ENCODE data around the gene MAGI2.

MAGI2 gene

GRCh38 chr7:79258826-79259225 is 194.6 kb downstream of the MAGI2 start:
- DNase-seq (ENCODE audit: low read depth in 2 of 2), result no peak

DNA sequence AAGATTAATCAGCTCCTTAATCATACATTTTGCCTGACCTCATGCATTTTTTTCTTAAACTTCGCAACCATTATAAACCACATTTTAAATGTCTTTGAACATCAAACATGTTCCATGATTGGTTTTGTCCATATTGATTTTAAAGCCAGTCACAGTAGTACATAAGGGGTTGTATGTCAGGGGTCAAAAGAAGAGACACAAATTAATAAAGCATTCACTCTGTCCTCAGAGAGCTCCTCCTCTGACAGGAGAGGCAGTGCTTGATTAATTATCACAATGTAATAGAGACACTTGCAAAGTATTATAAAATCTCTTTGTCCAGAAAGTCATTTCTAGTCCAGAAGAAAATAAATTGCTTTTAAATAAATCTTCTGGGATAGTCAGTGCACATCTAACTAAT is 195.5 kb downstream of the MAGI2 start:
- DNase-seq (ENCODE audit: low read depth in 2 of 2), result no peak

DNA sequence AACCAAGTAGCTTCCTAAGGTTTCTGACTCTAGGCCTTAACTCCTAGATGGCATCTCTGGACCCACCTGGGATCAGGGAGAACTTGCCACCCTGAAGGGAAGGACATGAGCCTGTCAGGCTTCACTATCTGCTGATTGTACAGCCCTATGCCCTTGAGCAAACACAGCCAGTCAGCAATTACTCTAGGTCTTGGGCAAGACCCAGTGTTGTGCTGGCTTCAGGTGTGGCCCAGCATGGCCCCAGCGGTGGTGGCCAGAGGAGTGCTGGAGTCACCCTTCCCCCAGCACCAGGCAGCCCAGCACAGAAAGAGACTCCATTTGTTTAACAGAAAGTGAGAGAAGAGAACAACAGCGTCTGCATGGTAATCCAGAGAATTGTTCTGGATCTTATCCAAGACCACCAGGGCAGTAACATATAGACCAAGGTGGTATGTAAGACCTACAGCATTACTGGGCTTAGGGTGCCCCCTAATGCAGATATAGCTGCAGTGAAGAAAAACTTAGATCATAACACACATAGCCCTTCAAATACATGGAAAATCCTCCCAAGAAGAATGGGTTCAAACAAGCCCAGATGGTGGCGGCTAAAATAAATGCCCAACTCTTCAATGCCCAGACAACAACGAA is 207.7 kb downstream of the MAGI2 start:
- DNase-seq (ENCODE audit: low read depth in 2 of 2), result no peak

GRCh38 chr7:79244482-79244881 is 209.0 kb downstream of the MAGI2 start:
- DNase-seq (ENCODE audit: low read depth in 2 of 2), result no peak

GRCh38 chr7:79241288-79242060 is 212.0 kb downstream of the MAGI2 start:
- peak; percentile 63 to 67 for DNase-seq (ENCODE audit: low read depth in 2 of 2)

- DNase-seq (ENCODE audit: low read depth in 2 of 2), result no peak
Observed at GRCh38 chr7:79240413-79240812, 213.1 kb downstream of the MAGI2 start.

DNA sequence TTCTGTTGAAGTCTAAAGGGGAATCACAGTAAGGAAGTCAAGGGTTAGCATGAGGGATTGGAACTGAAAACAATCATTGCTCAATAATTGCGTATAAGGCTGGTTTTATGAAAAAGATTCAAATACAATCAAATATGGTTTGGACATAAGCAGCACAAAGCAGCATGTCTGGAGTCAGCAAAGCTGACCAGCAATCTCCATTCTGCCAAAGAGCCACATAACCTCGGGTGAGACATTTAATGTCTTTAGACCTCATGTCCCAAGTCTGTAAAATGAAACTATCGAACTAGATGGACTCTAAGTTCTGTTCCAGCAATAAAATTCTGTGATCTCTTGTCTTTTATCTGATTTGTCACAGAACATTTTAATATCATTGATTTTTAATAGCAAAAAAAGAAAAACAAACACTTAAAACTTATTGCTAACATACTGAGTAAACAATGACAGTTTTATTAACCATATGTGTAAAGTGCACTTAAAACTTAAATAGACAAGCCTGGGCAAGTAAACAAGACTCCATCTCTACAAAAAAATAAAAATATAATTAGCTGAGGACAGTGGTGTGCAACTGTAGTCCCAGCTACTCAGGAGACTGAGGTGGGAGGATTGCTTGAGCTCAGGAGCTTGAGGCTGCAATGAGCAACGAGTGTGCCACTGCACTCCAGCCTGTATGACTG is 217.0 kb downstream of the MAGI2 start:
- no peak for DNase-seq (ENCODE audit: low read depth in 2 of 2)

DNA sequence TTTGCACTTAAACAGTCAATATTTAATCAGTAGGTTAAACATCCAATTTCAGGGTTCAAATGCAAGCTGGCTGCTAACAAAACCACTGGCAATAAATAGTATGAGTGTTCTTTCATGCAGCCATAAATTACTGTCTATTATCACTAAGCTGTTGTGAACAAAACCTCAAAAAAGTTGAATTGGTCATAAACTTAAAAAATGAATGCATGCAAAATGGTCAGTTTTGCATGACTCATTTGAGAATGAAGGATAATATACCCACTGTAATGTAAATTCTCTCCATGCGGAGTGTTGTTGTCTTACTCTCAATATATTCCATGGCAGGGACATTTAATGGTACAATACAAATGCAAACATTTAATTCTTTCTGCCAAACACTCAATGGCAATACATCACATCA is 226.4 kb downstream of the MAGI2 start:
- peak; percentile 45 to 52 for DNase-seq (ENCODE audit: low read depth in 2 of 2)

- no peak for DNase-seq (ENCODE audit: low read depth in 2 of 2)
Observed at GRCh38 chr7:79221211-79221610, 232.3 kb downstream of the MAGI2 start.

DNA sequence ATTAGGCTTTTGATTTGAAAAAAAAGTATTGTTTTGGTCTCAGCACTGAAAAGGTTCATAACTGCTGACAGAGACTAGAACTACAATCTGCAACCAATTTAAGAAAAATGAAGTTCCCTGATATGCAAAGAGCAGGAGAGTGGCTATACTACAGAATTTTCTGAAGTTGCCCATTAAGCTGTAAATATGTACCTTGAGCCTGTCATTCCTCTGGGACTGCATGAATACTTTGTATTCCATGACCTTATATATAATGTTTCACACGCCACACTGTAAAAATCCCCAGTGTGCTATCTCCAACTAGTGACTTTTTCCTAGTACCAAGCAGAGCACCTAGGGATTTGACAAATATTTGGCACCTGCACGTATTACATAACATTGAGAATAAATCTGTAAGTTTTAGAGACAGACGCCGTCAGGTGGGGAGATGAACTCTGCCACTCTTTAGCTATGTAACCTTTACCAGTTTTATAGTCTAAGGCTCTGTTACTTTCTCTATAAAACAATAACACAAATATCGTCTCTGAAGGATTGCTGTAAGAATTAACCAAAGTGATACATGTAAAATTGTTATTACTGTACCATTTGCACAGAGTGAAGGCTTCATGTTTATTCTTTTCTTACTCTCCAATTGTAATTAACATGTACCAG is 235.4 kb downstream of the MAGI2 start:
- no peak for DNase-seq (ENCODE audit: low read depth in 2 of 2)

DNA sequence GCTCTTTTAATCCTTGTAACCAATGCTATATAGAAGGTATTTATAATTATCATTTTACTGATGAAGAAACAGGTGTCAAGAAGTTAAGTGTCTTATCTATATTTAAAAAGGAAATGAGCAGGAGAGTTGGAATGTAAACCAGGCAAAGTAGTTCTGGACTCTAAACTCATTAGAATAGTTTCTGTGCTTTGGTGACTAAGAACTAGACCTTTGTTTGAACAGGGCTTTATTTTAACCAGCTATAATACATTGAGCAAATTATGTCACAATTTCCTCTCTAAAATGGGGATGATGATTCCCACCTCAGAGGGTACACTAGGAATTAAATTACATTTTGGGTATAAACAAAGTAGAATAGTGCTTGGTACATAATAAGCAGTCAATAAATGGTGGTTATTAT is 236.0 kb downstream of the MAGI2 start:
- no peak for DNase-seq (ENCODE audit: low read depth in 2 of 2)

GRCh38 chr7:79216236-79216635 is 237.2 kb downstream of the MAGI2 start:
- DNase-seq (ENCODE audit: low read depth in 2 of 2), result no peak

- no peak for DNase-seq (ENCODE audit: low read depth in 2 of 2)
Observed at GRCh38 chr7:79212334-79212733, 241.1 kb downstream of the MAGI2 start.

DNA sequence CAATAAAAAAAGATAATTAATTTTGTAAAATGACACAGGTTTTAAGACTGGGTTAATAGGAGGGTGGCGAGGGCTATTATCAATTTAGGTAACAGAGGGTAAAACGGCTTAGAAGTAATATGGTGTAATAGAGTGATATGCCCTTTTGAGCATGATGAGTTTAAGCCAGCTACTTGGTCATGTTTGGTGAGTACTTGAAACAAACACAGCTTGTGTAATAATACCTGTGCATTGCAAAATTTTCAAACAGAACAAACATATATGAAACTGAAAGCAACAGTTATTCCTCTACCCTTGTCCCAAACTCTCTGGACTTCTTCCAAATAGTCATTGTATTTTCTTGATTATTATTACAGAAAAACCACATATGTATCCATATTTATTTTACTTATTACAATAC is 241.7 kb downstream of the MAGI2 start:
- no peak for DNase-seq (ENCODE audit: low read depth in 2 of 2)

- no peak for DNase-seq (ENCODE audit: low read depth in 2 of 2)
Observed at GRCh38 chr7:79199961-79200360, 253.5 kb downstream of the MAGI2 start.

DNA sequence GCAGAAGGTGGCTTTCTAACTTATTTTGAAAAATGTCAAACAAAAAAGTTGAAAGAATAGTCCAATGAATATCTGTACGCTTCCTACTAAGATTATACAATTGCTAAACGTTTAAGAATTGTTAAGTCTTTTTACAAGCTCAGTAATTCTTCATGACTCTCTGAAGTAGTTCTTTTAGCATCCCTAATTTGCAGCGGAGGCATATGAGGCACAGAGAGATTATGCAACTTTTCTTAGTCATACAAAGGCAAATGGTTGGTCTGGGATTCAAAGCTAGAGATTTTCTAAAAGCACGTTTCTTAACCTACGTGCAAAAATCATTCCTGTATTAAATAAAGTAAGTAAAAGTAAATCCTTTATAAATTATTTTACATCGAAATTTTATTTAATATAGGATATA is 254.2 kb downstream of the MAGI2 start:
- no peak for DNase-seq (ENCODE audit: low read depth in 2 of 2)

DNA sequence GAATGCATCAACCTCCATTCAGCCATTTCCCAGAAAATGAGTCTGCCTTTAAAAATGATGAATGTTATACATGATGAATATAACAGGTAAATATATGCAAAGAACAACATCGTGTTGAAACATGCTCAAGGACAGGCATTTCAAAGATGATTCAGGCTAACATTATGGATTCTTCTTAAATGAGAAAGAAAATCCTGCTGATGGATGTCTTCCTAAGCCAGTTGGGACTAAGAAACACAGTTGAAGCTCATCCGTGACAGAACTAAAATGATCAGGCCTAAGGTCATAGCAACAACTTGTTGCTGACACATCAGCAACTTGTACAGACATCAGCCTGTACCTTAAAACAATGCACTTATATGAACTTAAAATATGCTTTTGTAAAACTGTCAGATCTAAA is 267.9 kb downstream of the MAGI2 start:
- no peak for DNase-seq (ENCODE audit: low read depth in 2 of 2)

- DNase-seq (ENCODE audit: low read depth in 2 of 2), result peak; percentile 69 to 74
Observed at GRCh38 chr7:79182283-79182682, 271.2 kb downstream of the MAGI2 start.

GRCh38 chr7:79180533-79180932 is 272.9 kb downstream of the MAGI2 start:
- DNase-seq (ENCODE audit: low read depth in 2 of 2), result no peak

DNA sequence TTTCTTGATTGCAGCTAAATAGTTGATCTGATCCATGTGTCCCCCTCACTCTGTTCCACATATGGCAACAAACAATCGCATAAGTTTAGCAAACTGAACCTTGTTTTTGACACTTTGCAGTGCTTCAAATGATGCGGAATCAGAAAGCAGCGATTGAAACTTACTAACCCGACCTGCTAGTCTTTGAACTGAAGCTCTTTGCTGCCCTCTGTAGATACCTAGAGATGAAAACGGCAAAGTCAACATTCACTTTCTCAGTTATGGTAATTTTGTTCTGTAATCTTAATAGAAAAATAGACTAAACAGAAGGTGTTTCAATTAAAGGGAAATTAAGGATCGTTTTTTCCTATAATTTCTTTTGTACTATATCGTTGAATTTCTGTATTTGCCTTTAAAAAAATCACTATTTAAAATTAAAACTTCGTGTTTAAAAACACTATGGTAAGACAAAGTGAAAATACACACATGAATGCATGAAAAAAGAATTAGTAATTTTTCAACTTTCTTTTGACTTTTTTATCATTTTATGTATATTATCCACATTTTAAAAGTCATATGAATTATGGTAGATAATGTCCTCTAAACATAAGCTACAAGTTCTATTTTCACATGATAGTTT is 276.5 kb downstream of the MAGI2 start:
- DNase-seq (ENCODE audit: low read depth in 2 of 2), result peak; percentile 12 to 22

DNA sequence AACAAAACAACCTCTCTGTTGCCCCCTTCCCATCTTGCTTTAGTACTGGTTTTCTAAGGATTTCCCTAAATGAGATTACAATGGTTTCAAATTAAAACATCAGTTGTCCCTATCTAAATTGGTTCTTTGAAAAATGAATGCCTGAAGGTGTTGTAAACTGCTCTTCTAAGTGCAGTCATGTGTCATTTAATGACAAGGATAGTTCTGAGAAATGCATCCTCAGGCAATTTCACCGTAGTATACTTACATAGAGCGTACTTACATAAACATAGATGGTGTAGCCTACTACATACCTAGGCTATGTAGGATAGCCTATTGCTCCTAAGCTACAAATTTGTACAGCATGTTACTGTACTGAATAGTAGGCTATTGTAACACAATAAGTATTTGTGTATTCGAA is 278.1 kb downstream of the MAGI2 start:
- DNase-seq (ENCODE audit: low read depth in 2 of 2), result no peak

DNA sequence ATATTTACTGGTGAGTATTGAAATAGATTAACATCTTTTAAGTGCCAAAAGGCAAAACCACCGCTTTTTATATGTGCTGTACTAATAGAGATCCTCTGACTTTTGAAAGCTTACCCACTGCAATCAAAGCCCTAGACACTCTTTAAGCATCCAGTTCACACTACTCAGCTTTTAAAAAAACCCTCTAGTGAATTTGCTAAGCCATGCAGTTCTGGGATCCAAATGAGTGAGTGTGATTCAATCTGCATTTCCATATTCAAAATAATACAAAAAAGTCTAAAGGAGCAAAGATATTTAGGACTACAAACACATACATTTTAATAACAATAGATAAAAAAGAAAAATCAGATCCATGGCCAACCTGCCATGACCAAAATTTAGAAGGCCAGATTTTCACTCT is 288.2 kb downstream of the MAGI2 start:
- no peak for DNase-seq (ENCODE audit: low read depth in 2 of 2)
